GM18520 (cell line): ENCODE results near the gene CABLES2.

ENCODE experiments used
- ATAC-seq: cut with Tn5 transposase; IDR thresholded peaks from one replicate; pipeline ENCODE4 v1.9.1; 2021; ENCODE audit not compliant: unreplicated experiment

CABLES2 gene

GRCh38 chr20:62362590-62362940 lies 44.5 kb downstream of the CABLES2 start:
- ATAC-seq = no peak

GRCh38 chr20:62361799-62362589 lies 45.1 kb downstream of the CABLES2 start:
- ATAC-seq = no peak

DNA sequence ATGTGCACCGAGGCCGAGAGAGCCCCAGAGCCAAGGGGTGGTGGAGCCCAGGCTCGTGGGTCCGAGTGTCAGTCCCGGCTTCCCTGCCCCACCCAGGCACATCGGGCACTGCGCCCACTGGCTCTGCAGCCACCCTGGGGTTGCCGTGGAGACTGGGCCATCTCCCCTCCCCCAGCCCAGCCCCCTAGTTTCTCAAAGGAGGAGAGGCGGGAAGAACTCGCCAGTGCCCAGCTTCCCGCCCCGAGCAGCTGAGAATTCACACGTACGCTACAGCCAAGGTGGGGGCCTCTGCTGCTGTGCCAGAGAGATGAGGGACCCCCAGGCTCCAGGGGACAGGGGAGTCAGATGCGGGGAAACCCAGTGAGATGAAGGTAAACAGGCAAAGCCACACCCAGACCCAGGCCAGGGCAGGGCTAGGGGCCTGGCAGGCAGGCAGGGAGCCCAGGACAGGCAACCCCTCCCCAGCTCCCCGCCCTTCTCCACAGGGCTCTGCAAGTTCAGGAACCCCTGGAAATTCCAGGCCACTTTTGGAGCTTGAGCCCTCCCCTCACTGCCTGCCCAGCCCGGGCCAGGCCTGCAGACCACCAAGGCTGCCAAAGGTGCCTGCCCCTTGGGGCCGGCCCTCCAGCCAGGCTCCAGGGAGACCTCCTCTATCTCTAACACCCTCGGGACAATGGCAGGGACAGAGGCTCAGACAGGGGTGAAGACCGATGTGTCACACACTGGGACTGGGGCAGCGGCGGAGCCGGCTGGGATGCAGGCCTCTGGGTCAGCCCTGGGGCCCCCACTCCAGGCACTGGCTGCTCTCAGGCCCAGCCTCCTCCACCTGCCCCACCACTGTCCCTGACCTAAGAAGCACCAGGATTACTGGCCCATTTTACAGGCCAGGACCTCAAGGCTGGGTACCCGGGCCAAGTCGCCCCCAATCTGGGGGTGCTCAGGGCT lies 46.0 kb downstream of the CABLES2 start:
- ATAC-seq = no peak

DNA sequence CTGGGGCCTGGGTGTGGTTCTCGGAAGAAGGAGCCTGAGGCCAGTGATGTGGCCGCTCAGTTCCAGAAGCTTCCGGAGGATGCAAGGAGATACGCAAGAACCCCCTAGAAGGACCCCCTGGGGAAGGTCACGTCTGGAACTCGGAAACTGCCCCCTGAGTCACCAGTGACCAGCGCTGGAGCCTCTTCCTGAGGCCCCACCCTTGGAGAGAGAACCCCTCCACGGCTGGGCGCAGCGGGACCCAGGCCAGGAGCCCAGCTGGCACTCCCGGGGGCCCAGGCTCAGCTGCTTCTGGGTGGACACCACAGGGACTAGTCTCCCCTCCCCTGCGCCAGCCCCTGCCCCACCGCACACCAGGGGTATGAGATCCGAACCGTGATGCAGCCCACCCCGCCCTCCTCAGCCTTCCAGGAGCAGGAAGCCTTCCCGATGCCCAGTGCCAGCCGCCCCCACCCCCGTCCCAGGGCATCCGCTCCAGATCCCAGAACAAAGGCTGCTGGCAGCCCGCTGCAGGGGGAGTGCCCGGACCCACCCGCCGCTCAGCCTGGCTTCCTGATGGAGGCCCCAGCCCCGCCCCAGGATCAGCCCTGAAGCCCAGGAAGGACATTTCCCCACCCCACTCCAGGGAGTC lies 47.5 kb downstream of the CABLES2 start:
- no peak for ATAC-seq

- no peak for ATAC-seq
Observed at GRCh38 chr20:62359043-62359490, 48.0 kb downstream of the CABLES2 start.

DNA sequence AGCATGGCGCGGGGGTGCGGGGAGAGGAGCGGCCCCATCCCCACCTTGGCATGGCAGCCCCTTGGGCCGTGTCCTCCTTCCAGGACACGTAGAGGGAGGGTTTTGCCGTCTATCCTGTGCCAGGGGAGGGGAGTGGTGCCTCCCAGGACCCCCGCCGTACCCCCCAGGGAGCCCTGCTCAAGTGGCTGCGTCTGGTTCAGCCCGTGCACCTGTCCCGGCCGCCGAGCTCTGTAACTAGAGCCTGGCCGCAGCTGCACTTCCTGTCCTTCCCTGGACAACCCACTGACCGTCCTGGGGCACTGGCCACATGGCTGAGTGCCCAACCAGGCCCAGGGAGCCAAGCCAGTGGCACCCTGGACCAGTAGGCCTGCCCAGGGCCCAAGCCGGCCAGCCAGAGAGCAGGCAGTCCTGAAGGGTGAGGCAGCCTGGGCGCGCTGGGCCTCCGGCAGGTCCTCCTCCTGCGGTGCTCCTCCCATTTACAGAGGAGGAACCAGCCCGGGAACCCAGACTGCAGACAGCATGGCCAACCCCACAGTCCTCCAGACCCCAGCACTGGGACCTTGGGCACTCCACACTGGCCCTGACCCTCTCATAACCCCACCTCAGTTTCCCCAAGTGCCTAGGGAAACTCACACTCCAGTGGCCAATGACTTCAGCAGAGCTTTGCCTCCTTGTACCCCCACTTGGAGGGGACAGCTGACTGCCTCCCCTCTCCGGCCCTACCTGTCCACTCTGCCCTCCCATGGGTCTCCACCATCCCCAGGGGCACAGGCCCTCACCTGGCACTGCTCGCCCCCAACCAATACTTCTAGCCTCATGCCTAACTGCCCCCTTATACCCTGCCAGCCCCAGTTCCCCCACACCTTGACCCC lies 48.7 kb downstream of the CABLES2 start:
- ATAC-seq = no peak

DNA sequence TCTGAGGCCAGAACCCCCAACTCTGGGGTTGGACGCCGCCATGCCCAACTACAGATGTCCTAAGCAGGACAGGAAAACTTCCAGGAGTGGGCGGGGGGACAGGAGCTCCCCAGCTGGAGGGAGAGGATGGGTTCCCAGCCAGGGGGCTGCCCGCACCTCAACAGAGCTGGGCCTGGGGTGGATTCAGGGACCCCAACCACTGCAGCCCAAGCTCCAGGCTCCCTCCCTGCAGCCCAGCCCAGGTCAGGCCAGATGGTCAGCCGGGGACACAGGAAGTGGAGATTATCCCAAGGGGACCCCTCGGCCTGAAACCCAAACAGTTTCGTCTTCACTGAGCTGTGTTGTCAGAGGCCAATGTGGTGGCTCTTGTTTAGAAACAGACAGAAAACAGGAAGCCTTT lies 49.4 kb downstream of the CABLES2 start:
- ATAC-seq = no peak

GRCh38 chr20:62357187-62357667 lies 49.9 kb downstream of the CABLES2 start:
- ATAC-seq = no peak

DNA sequence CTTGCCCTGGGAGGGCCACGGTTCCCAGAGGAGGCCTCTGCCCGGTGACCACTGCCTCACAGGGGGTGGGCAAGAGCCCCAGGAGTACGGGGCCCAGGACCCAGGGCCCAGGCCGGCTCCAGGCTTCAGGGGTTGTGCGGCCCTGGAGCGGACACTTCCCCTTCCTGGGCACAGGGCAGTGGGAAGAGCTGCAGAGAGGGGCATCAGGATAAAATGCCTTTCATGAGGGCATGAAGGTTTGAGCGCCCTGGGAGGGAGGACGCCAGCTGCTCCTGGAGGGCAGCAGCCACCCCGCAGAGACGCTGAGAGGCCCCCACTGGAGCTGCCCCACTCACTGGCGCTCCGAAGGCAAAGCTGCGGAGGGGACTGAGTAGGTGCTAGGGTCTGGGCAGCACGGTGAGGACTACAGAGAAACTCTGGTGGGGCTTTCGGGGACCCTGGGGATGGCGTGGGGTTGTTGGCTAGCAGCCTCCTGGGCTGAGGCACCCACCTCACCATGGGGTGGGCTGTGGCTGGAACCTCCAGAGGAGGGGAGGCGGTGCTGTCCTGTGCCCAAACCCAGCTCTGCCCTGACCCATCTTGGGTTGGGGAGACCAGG lies 50.4 kb downstream of the CABLES2 start:
- no peak for ATAC-seq

- no peak for ATAC-seq
Observed at GRCh38 chr20:62355878-62356588, 51.1 kb downstream of the CABLES2 start.

DNA sequence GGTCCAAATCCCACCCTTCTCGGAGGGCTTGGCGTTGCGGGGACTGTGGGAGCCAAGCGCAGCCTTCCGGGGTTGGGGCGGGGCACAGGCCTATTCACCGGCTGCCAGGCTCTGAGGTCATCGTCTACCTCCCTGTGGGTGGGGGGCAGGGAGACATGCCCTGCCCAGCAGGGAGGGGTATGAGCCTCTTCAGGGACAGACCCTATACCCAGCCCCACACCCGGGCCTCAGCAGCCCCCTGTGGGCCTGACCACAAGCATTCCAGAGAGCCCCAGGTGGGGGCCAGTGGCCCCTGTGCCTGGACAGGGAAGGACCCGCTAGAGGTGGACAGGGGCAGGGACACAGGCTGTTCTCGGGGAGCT lies 51.6 kb downstream of the CABLES2 start:
- ATAC-seq = no peak

DNA sequence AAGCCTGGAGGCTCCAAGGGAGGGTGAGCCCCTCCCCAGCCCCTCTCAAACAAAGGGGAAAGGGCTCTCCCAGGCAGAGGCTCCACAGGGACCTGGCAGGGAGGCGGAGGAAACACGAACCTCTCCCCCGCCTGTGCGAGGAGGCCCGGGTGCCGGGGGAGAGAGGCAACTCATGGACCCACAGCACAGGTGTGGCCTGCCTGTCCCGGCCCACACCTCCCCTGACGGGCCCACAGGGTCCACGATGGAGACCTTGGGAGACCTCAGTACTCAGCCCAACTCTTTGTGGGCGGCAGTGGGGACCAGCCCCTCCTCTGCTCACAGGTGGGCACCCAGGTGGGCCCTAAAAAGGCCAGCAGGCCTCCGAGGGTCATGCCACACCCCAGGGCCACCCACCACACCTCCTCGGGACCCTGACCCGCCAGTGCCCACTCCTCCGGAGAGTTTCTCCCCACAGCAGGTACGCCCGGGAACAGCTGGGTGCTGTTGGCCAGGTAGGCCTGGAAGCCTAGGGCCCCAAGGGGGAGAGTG lies 52.2 kb downstream of the CABLES2 start:
- ATAC-seq = no peak

DNA sequence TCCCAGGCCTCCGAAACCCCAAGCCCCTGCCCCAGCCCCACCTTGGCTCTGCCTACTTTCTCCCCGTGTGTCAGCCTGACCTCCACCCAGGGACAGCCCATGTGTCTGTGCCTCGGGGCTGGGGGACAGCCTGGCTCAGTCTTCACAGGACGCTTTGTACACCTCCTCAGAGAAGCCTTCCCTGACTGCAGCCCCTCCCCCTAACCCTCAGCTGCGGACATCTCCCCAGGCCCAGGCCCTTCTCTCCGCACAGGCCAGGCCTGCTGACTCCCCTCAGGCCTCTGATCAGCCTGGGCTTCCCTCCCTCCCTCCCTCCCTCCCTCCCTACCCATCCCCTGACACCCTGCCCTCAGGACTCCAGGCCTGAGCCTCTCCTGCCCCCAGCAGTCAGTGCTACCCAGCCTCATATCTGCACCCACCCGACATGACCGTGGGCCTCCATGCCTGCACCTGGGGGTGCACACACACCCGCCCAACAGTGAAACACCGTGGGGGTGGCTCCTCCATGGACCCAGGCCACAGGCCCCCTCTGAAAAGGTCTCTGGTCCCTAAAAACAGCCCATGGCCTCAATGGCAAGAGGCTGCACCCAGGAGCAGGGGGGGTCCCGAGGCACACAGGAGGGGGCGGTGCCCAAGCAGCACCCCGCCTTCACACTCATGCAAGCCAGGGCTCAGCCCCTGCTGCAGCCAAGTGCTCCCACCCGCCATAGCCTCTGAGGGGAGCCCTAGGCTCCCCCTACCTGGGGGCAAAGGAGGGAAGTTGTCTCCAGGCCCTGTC lies 52.9 kb downstream of the CABLES2 start:
- no peak for ATAC-seq

- ATAC-seq = no peak
Observed at GRCh38 chr20:62353289-62354030, 53.6 kb downstream of the CABLES2 start.

DNA sequence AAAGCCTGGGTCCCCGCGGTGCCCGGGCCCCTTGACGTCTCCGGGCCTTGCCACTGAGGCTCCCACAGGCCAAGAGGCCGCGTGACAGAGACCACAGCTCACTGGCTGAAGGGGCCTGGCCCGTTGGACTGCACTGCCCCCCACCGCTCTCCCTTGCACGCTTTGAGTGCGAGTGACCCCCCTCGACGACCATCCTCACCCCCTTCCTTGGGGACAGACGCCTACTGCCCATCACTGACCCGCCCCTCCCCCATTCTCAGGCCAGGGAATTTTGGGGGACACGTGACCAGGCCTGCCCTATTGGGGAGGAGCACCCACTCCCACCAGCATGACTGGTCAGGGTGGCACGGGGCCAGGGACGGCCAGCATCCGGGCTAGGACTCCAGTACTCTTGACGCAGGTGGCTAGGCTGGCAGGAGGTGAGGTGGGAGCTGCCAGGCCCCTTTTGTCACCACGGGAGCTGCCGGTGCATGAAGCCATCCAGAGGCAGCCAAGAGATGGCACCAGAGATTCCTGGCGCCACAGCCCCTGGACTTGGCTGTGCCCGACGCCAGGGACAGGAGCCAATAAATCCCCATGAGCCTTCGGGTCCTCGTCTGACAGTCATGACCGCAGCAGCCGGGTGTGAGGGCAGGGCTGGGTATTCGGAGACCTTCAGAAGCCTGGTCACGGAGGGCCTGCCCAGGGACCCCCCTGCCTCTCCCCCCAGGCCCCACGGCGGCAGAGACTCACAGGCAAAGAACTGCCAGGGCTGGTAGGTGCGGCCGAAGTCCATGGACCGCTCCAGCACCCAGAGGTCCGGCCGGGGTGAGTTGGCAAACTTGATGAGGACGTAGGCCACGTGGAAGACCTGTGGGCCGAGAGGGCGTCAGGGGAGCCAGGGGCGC lies 54.4 kb downstream of the CABLES2 start:
- ATAC-seq = no peak

DNA sequence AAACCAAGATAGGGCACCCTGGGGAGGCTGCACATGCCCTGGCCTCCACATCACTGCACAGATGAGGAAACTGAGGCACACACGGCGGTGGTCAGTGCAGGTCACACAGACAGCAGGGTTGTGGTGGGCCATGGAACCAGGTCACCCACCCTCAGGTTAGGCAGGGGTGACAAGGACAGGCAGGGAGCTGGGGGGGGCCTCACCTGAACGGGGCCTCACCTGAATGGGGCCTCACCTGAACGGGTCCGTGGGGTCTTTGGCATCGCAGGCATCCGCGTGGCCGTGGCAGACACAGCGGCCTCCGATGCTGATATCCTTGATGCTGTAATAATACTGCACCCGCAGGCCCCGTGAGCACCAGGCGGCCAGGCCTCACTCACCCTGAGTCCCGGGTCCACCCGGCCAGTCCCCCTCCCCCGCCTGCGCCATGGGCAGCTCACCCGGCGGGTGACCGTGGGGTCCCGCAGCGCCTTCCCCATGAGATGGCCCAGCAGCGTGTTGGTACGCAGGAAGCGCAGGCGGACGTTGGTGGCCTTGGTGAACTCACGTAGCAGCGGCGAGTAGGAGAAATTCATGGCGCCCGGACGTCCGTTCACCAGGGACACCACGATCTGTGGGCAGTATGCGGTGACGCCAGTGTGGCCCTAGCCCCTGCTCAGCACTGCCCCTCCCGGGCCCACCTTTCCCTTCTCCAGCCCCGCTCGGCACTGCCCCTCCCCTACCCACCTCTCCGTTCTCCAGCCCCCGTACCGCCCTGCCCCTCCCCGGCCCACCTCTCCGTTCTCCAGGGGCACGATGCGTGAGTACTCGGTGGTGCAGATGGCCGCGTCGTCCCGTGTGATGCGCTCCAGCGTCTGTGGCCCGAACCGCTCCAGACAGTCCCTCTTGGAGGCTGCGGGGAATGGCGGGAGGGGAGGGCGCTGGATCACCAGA lies 55.4 kb downstream of the CABLES2 start:
- ATAC-seq = no peak
